GM04503 (cell line): ENCODE measurements around the gene LRRTM4.
"Not testable (repeated sequence)": the region's sequence is repeated elsewhere in the genome, so short reads cannot be mapped to it uniquely, and the experiment has no call there.

Experiments used
- DNase-seq: peaks from one replicate; pipeline ENCODE4 v3.0.0-alpha.2; 2012; ENCODE audit warnings: low read depth

Gene LRRTM4

GRCh38 chr2:77085561-77085960, 436.6 kb downstream of the LRRTM4 start:
- no peak for DNase-seq

- DNase-seq: no peak
Measured at GRCh38 chr2:77081597-77081996, 440.6 kb downstream of the LRRTM4 start.

GRCh38 chr2:77064324-77064723, 457.9 kb downstream of the LRRTM4 start:
- DNase-seq: no peak

- no peak for DNase-seq
Measured at GRCh38 chr2:77054938-77055337, 467.2 kb downstream of the LRRTM4 start.

- DNase-seq: no peak
Measured at GRCh38 chr2:77046339-77046738, 475.8 kb downstream of the LRRTM4 start.

- not testable (repeated sequence) for DNase-seq
Measured at GRCh38 chr2:77045456-77045855, 476.7 kb downstream of the LRRTM4 start.

- no peak for DNase-seq
Measured at GRCh38 chr2:77034445-77034844, 487.7 kb downstream of the LRRTM4 start.

GRCh38 chr2:77029237-77029636, 492.9 kb downstream of the LRRTM4 start:
- DNase-seq: not testable (repeated sequence)

GRCh38 chr2:77028032-77028600, 494.1 kb downstream of the LRRTM4 start:
- no peak for DNase-seq

- no peak for DNase-seq
Measured at GRCh38 chr2:77025714-77026113, 496.5 kb downstream of the LRRTM4 start.

- no peak for DNase-seq
Measured at GRCh38 chr2:77021161-77021560, 501.0 kb downstream of the LRRTM4 start.

GRCh38 chr2:77018219-77018618, 504.0 kb downstream of the LRRTM4 start:
- no peak for DNase-seq

GRCh38 chr2:77017355-77017745, 504.8 kb downstream of the LRRTM4 start:
- no peak for DNase-seq

- no peak for DNase-seq
Measured at GRCh38 chr2:77016443-77017354, 505.5 kb downstream of the LRRTM4 start.

- no peak for DNase-seq
Measured at GRCh38 chr2:77013953-77014352, 508.2 kb downstream of the LRRTM4 start.

- no peak for DNase-seq
Measured at GRCh38 chr2:77013457-77013856, 508.7 kb downstream of the LRRTM4 start.

- no peak for DNase-seq
Measured at GRCh38 chr2:77009307-77009706, 512.9 kb downstream of the LRRTM4 start.

- no peak for DNase-seq
Measured at GRCh38 chr2:77008853-77009252, 513.3 kb downstream of the LRRTM4 start.

- no peak for DNase-seq
Measured at GRCh38 chr2:77007686-77008085, 514.5 kb downstream of the LRRTM4 start.

GRCh38 chr2:77005522-77005921, 516.7 kb downstream of the LRRTM4 start:
- DNase-seq: no peak

GRCh38 chr2:77001895-77002294, 520.3 kb downstream of the LRRTM4 start:
- no peak for DNase-seq

- no peak for DNase-seq
Measured at GRCh38 chr2:76998704-76999103, 523.5 kb downstream of the LRRTM4 start.

- DNase-seq: no peak
Measured at GRCh38 chr2:76998152-76998551, 524.0 kb downstream of the LRRTM4 start.

GRCh38 chr2:76997296-76997695, 524.9 kb downstream of the LRRTM4 start:
- DNase-seq: no peak
